K562 (cell line): Measurements from ENCODE around the gene RIOK3.

Experiments used
- CEBPB ChIP-seq: fragments of 450-650 bp; IDR thresholded peaks from 2 replicates; pipeline ENCODE4 v1.6.1; 2016; ENCODE audit warnings: missing genetic modification characterization, missing compliant biosample characterization
- CTCF ChIP-seq, 3 experiments: IDR thresholded peaks in 2 of 3; conservative IDR thresholded peaks in 1 of 3; 2 replicates each; pipeline ENCODE4 v1.5.1; 2011 to 2012; ENCODE audit warnings: low read length in 3 of 3, mild to moderate bottlenecking in 3 of 3, control low read depth in 2 of 3, improper control_type of control experiment in 1 of 3, inconsistent platforms in 1 of 3, low read depth in 1 of 3, mixed read lengths in 1 of 3, moderate library complexity in 1 of 3; ENCODE audit not compliant: insufficient read depth in 2 of 3
- EGR1 ChIP-seq: fragments of 450-650 bp; conservative IDR thresholded peaks from 2 replicates; pipeline ENCODE4 v1.6.1; 2017; ENCODE audit warnings: mild to moderate bottlenecking
- KLF10 ChIP-seq: fragments of 250-450 bp; sonication (Bioruptor Pico); IDR thresholded peaks from 2 replicates; pipeline ENCODE4 v1.6.1; 2021; ENCODE audit warnings: matching md5 sums
- KLF16 ChIP-seq: IDR thresholded peaks from 2 replicates; pipeline ENCODE4 v1.6.1; 2016; ENCODE audit warnings: antibody characterized with exemption
- POLR2A ChIP-seq: fragments of 450-650 bp; conservative IDR thresholded peaks from 2 replicates; pipeline ENCODE4 v1.6.1; 2016
- RAD21 ChIP-seq, 2 experiments: fragments of 250-450 bp in 1 of 2; fragments of 450-650 bp in 1 of 2; sonication (Bioruptor Pico) in 1 of 2; formaldehyde crosslinking in 1 of 2; IDR thresholded peaks in 1 of 2; conservative IDR thresholded peaks in 1 of 2; 2 replicates each; pipeline versions ENCODE4 v1.4.0 to v1.8.0; 2020 to 2022; ENCODE audit warnings: mild to moderate bottlenecking in 2 of 2, moderate library complexity in 1 of 2
- RB1 ChIP-seq: fragments of 450-650 bp; IDR thresholded peaks from 2 replicates; pipeline ENCODE4 v1.6.1; 2017; ENCODE audit warnings: low read depth, mild to moderate bottlenecking
- RFX1 ChIP-seq: fragments of 450-650 bp; IDR thresholded peaks from 2 replicates; pipeline ENCODE4 v1.6.1; 2016; ENCODE audit warnings: mild to moderate bottlenecking, moderate library complexity
- SRSF9 ChIP-seq: fragments of 200-400 bp; formaldehyde crosslinking; IDR thresholded peaks from 2 replicates; pipeline ENCODE4 v1.6.1; 2017; ENCODE audit warnings: low read depth, low read length, borderline replicate concordance
- TAF1 ChIP-seq: IDR thresholded peaks from 2 replicates; pipeline ENCODE4 v1.6.1; 2011; ENCODE audit warnings: mild to moderate bottlenecking, low read length, moderate library complexity; ENCODE audit not compliant: insufficient read depth, control insufficient read depth, severe bottlenecking; ENCODE audit errors: extremely low read depth
- ZBTB40 ChIP-seq, 2 experiments: fragments of 450-650 bp in 1 of 2; sonication (generic) in 1 of 2; formaldehyde crosslinking in 1 of 2; IDR thresholded peaks; 2 replicates each; pipeline versions ENCODE4 v1.7.1 to v1.9.0; 2016 to 2022; ENCODE audit warnings: inconsistent platforms in 1 of 2, mild to moderate bottlenecking in 1 of 2, missing genetic modification reagents in 1 of 2
- ZKSCAN8 ChIP-seq: fragments of 200-800 bp; sonication (Bioruptor generic); IDR thresholded peaks from 2 replicates; pipeline ENCODE4 v1.6.1; 2016; ENCODE audit warnings: missing genetic modification characterization, missing compliant biosample characterization

GRCh38 chr18:23495723-23496440 lies 42.8 kb downstream of the RIOK3 start:
- no peak for TF ChIP-seq POLR2A
- TF ChIP-seq CTCF (IDR thresholded peaks at IDR 0.05 in 2 of 3, conservative IDR thresholded peaks at IDR 0.05 in 1 of 3; ENCODE audit: insufficient read depth in 2 of 3, low read depth in 1 of 3, low read length in 3 of 3): no peak
- no peak for TF ChIP-seq RB1
- TF ChIP-seq KLF10: no peak
- no peak for TF ChIP-seq SRSF9
- no peak for TF ChIP-seq RAD21 (CRISPR knock-in tag; conservative IDR thresholded peaks at IDR 0.05 in 1 of 2, IDR thresholded peaks at IDR 0.05 in 1 of 2)
- TF ChIP-seq ZKSCAN8 (CRISPR knock-in tag): no peak
- no peak for TF ChIP-seq KLF16
- no peak for TF ChIP-seq ZBTB40 (IDR thresholded peaks at IDR 0.05)
- TF ChIP-seq ZBTB40 (CRISPR knock-in tag; IDR thresholded peaks at IDR 0.05): no peak
- TF ChIP-seq CEBPB (tag): no peak
- TF ChIP-seq RFX1: no peak
- TF ChIP-seq EGR1: no peak
- no peak for TF ChIP-seq TAF1
